Temporal lobe (tissue), 1 donor: ENCODE data around the gene PHGDH. TPM values are rescaled to one million over a fixed set of nuclear protein-coding genes. Genes with fewer than 3 reads are reported as not detected.

Source experiments
- total RNA-seq: library from RNA; depleted of rRNA; stranded (reverse); fragments of >200 nt; gene quantifications from one replicate; pipeline ENCODE4 v1.2.3, GENCODE V29; 2014

PHGDH gene
- total RNA-seq, 1 donor from 2014 or later = 25.3 TPM

Other genes with a start within 250 kb of the PHGDH start
- gene HSD3B1, start 204.7 kb upstream of the PHGDH start, total RNA-seq = not detected
- 27.5 TPM for gene ZNF697, start 63.7 kb upstream of the PHGDH start, total RNA-seq
- gene HMGCS2, start 57.0 kb downstream of the PHGDH start, total RNA-seq = not detected
- gene REG4, start 99.5 kb downstream of the PHGDH start, total RNA-seq = not detected
- not detected for gene ADAM30, start 184.6 kb downstream of the PHGDH start, total RNA-seq